CD4-positive, alpha-beta T cell treated with Interleukin-6 for 4 hours (primary cell): Measurements from ENCODE around the gene PBX3.

Source experiments
- DNase-seq: peaks from one replicate; pipeline ENCODE4 v3.0.0-alpha.2; 2020; ENCODE audit warnings: mixed read lengths

The PBX3 gene

GRCh38 chr9:125823874-125824406, 76.8 kb downstream of the PBX3 start:
- DNase-seq = peak; percentile 12

- DNase-seq = no peak
These were observed 78.6 kb downstream of the PBX3 start for GRCh38 chr9:125825762-125826161.

- no peak for DNase-seq
These were observed 79.7 kb downstream of the PBX3 start for GRCh38 chr9:125826850-125827249.

- DNase-seq = peak; percentile 69
These were observed 82.6 kb downstream of the PBX3 start for GRCh38 chr9:125829743-125830142.

GRCh38 chr9:125831054-125831453, 83.9 kb downstream of the PBX3 start:
- DNase-seq = no peak

GRCh38 chr9:125831616-125832015, 84.4 kb downstream of the PBX3 start:
- no peak for DNase-seq

GRCh38 chr9:125835655-125836054, 88.5 kb downstream of the PBX3 start:
- no peak for DNase-seq

GRCh38 chr9:125839317-125839716, 92.1 kb downstream of the PBX3 start:
- DNase-seq = no peak

GRCh38 chr9:125841444-125841843, 94.3 kb downstream of the PBX3 start:
- no peak for DNase-seq

- DNase-seq = no peak
These were observed 95.1 kb downstream of the PBX3 start for GRCh38 chr9:125842242-125842641.

GRCh38 chr9:125843646-125844045, 96.5 kb downstream of the PBX3 start:
- no peak for DNase-seq

- no peak for DNase-seq
These were observed 97.4 kb downstream of the PBX3 start for GRCh38 chr9:125844611-125845010.

- DNase-seq = no peak
These were observed 98.2 kb downstream of the PBX3 start for GRCh38 chr9:125845271-125845808.

- DNase-seq = no peak
These were observed 100.6 kb downstream of the PBX3 start for GRCh38 chr9:125847735-125848134.

- no peak for DNase-seq
These were observed 103.0 kb downstream of the PBX3 start for GRCh38 chr9:125850106-125850632.

GRCh38 chr9:125850763-125851162, 103.6 kb downstream of the PBX3 start:
- no peak for DNase-seq

GRCh38 chr9:125851979-125852378, 104.8 kb downstream of the PBX3 start:
- no peak for DNase-seq

GRCh38 chr9:125852386-125852785, 105.2 kb downstream of the PBX3 start:
- DNase-seq = no peak

- DNase-seq = no peak
These were observed 107.5 kb downstream of the PBX3 start for GRCh38 chr9:125854553-125855275.

- DNase-seq = no peak
These were observed 109.2 kb downstream of the PBX3 start for GRCh38 chr9:125856331-125856730.

- no peak for DNase-seq
These were observed 114.4 kb downstream of the PBX3 start for GRCh38 chr9:125861405-125862058.

GRCh38 chr9:125863923-125864322, 116.8 kb downstream of the PBX3 start:
- DNase-seq = no peak

GRCh38 chr9:125867751-125868415, 120.7 kb downstream of the PBX3 start:
- DNase-seq = no peak
